OCI-LY7 (cell line): ENCODE measurements around the gene EXOC6B. TPM values are rescaled to one million over a fixed set of nuclear protein-coding genes. Genes with fewer than 3 reads are reported as not detected.

ENCODE experiments used
- BruUV-seq: library from RNA; stranded (reverse); fragments of 400-500 nt; replicated peaks from 2 replicates; lab custom pipeline; 2021; lab: Mats Ljungman, UMichigan
- CTCF ChIA-PET: fragments of 300-600 bp; sonication (Branson Sonifier 250); formaldehyde crosslinking; loops from one replicate; lab custom pipeline; 2022; ENCODE audit warnings: antibody characterized with exemption; ENCODE audit not compliant: unreplicated experiment; lab: Charles Lee
- POLR2A ChIA-PET: fragments of 300-600 bp; sonication (Branson Sonifier 250); formaldehyde crosslinking; loops from one replicate; lab custom pipeline; 2022; ENCODE audit warnings: antibody characterized with exemption; lab: Charles Lee
- DNase-seq: peaks from one replicate; pipeline ENCODE4 v3.0.0-alpha.2; 2015; ENCODE audit warnings: low spot score
- H2AFZ ChIP-seq: fragments of 200-600 bp; sonication (generic), shearing (Covaris generic); 2 replicates; pipeline ENCODE4 v1.6.1; 2014; ENCODE audit warnings: mild to moderate bottlenecking, antibody characterized with exemption, low read length, moderate library complexity
- H3K27ac ChIP-seq: fragments of 200-600 bp; sonication (generic); 2 replicates; pipeline ENCODE4 v1.5.1; 2014; ENCODE audit warnings: mixed run types, low read depth, mild to moderate bottlenecking, moderate library complexity, low read length, inconsistent platforms; ENCODE audit not compliant: poor library complexity, severe bottlenecking
- H3K36me3 ChIP-seq: fragments of 200-600 bp; sonication (generic); 2 replicates; pipeline ENCODE4 v1.6.1; 2014; ENCODE audit warnings: mild to moderate bottlenecking, antibody characterized with exemption, low read length, moderate library complexity, mixed read lengths; ENCODE audit not compliant: insufficient read depth
- H3K4me1 ChIP-seq: fragments of 200-600 bp; sonication (generic); 2 replicates; pipeline ENCODE4 v1.5.1; 2014; ENCODE audit warnings: mild to moderate bottlenecking, low read length; ENCODE audit not compliant: insufficient read depth, poor library complexity, severe bottlenecking
- H3K4me2 ChIP-seq: fragments of 200-600 bp; sonication (generic); 2 replicates; pipeline ENCODE4 v1.6.1; 2014; ENCODE audit warnings: mild to moderate bottlenecking, low read length
- H3K4me3 ChIP-seq: fragments of 200-600 bp; sonication (generic); 2 replicates; pipeline ENCODE4 v1.5.1; 2014; ENCODE audit warnings: mild to moderate bottlenecking, low read depth, low read length; ENCODE audit not compliant: poor library complexity, severe bottlenecking
- H3K79me2 ChIP-seq: fragments of 200-600 bp; sonication (generic); 2 replicates; pipeline ENCODE4 v1.6.1; 2016; ENCODE audit warnings: low read depth, mild to moderate bottlenecking, low read length, moderate library complexity, mixed read lengths; ENCODE audit not compliant: insufficient read depth
- H3K9me2 ChIP-seq: fragments of 200-600 bp; sonication (generic); 2 replicates; pipeline ENCODE4 v1.6.1; 2016; ENCODE audit warnings: mild to moderate bottlenecking, low read length, mixed read lengths; ENCODE audit not compliant: insufficient read depth
- H3K9me3 ChIP-seq: fragments of 200-600 bp; sonication (generic); 2 replicates; pipeline ENCODE4 v1.6.1; 2014; ENCODE audit warnings: mild to moderate bottlenecking, mixed run types, low read length, mixed read lengths
- H4K20me1 ChIP-seq: fragments of 200-600 bp; sonication (generic); 2 replicates; pipeline ENCODE4 v1.6.1; 2014; ENCODE audit warnings: mild to moderate bottlenecking, antibody characterized with exemption, low read length, moderate library complexity, mixed read lengths; ENCODE audit not compliant: insufficient read depth
- EZH2phosphoT487 ChIP-seq: fragments of 200-600 bp; sonication (generic); IDR thresholded peaks from 2 replicates; pipeline ENCODE4 v1.6.1; 2018; ENCODE audit warnings: low read depth, borderline replicate concordance, mild to moderate bottlenecking, mixed run types, antibody characterized with exemption, low read length, moderate library complexity, mixed read lengths
- intact Hi-C: fragments of 100-400 bp; cut with micrococcal nuclease; formaldehyde crosslinking; loops from one replicate; pipeline ENCODE4 v1.10.0; 2022; ENCODE audit not compliant: unreplicated experiment
- total RNA-seq, 2 experiments: library from RNA; depleted of rRNA in 1 of 2; stranded (reverse); fragments of >200 nt in 1 of 2; shearing (Covaris generic) in 1 of 2; gene quantifications; 2 replicates each; pipeline ENCODE4 v1.2.3, GENCODE V29; 2014 to 2022
- TF ChIP-seq, protein P1 (sequence below): fragments of 200-600 bp; sonication (generic); conservative IDR thresholded peaks from 2 replicates; pipeline ENCODE4 v1.5.1; 2014; ENCODE audit warnings: mild to moderate bottlenecking, antibody characterized with exemption, low read length, moderate library complexity, mixed read lengths

EXOC6B gene
- total RNA-seq, 2 experiments from 2014 or later = 5.1 TPM; not detected in 1

DNA sequence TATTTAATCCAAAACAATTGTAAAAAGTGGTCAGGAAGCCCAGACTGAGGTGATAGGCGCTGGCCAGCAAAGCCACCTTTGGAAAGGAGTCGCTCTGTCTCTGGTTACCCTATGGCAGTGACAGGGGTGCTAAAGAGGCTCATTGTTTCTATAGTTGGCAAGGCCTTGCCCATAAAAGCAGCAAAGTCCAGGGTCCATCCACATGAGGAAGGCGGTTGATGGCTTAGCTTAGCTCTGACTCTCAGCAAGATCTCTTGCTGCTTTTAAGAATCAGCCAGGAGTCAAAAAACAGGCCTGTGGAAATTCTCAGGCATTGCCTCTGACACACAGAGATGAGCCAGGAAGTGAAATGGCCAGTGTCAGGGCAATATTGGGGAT, 620.3 kb downstream of the EXOC6B start:
- intact Hi-C loops = no loop called here
- H3K36me3 ChIP-seq = no peaks in the 10 kb centered on the region
- DNase-seq = no peak
- no peaks in the 10 kb centered on the region for H3K79me2 ChIP-seq
- ChIA-PET CTCF (no interaction called here), POLR2A (no interaction called here)
- H3K27ac ChIP-seq = no peak overlapping the region
- H3K4me2 ChIP-seq = no peak overlapping the region
- no peaks in the 10 kb centered on the region for H3K9me2 ChIP-seq
- H3K4me1 ChIP-seq = no peaks in the 10 kb centered on the region
- H3K9me3 ChIP-seq = no peaks in the 10 kb centered on the region
- no peak overlapping the region for H2AFZ ChIP-seq
- H3K4me3 ChIP-seq = no peak overlapping the region
- TF ChIP-seq, protein P1, sequence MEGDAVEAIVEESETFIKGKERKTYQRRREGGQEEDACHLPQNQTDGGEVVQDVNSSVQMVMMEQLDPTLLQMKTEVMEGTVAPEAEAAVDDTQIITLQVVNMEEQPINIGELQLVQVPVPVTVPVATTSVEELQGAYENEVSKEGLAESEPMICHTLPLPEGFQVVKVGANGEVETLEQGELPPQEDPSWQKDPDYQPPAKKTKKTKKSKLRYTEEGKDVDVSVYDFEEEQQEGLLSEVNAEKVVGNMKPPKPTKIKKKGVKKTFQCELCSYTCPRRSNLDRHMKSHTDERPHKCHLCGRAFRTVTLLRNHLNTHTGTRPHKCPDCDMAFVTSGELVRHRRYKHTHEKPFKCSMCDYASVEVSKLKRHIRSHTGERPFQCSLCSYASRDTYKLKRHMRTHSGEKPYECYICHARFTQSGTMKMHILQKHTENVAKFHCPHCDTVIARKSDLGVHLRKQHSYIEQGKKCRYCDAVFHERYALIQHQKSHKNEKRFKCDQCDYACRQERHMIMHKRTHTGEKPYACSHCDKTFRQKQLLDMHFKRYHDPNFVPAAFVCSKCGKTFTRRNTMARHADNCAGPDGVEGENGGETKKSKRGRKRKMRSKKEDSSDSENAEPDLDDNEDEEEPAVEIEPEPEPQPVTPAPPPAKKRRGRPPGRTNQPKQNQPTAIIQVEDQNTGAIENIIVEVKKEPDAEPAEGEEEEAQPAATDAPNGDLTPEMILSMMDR = no peak
- TF ChIP-seq EZH2phosphoT487 = no peak
- BruUV-seq = no TSS peak
- no peaks in the 10 kb centered on the region for H4K20me1 ChIP-seq

DNA sequence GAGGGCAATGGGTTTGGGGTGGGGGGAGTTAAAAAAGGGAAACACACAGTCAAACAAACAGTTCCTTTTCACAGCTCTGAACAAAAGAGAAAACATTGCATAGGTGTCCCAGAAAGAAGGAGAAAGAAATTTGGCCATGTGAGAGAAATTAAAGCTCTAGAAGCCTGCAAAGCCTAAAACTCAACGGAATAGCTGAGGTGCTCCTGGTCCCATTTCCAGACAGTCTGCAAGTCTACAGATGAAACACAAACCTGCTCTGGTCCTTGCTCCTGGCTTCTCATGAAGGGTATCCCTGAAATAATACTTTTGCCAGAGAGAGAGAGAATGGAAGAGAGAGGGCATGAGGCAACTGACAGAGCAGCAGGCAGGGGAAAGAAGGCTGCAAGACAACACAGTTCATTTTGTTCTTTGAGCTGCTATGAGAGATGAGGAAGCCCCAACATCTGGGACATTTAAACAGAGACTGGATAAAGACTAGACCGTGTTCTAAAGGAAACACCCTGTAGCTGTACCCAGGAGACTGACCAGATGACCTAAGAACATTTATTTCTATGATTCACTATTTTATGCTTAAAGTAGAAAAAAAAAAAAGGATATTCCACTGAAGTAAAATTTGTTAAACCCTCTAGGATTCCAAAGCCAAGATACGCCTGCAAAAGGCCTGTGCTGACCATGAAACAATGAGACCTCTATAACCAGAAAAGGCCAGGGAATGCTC, 620.9 kb downstream of the EXOC6B start:
- no peak overlapping the region for H3K27ac ChIP-seq
- TF ChIP-seq, protein P1 = no peak
- no peak for TF ChIP-seq EZH2phosphoT487
- no peak overlapping the region for H3K4me3 ChIP-seq
- intact Hi-C loops = no loop called here
- no peaks in the 10 kb centered on the region for H3K36me3 ChIP-seq
- BruUV-seq = no TSS peak
- no peak overlapping the region for H2AFZ ChIP-seq
- H3K79me2 ChIP-seq = no peaks in the 10 kb centered on the region
- DNase-seq = no peak
- no peaks in the 10 kb centered on the region for H4K20me1 ChIP-seq
- POLR2A ChIA-PET = no interaction called here
- H3K4me2 ChIP-seq = no peak overlapping the region
- H3K4me1 ChIP-seq = no peaks in the 10 kb centered on the region
- CTCF ChIA-PET = no interaction called here
- H3K9me3 ChIP-seq = no peaks in the 10 kb centered on the region
- H3K9me2 ChIP-seq = no peaks in the 10 kb centered on the region

DNA sequence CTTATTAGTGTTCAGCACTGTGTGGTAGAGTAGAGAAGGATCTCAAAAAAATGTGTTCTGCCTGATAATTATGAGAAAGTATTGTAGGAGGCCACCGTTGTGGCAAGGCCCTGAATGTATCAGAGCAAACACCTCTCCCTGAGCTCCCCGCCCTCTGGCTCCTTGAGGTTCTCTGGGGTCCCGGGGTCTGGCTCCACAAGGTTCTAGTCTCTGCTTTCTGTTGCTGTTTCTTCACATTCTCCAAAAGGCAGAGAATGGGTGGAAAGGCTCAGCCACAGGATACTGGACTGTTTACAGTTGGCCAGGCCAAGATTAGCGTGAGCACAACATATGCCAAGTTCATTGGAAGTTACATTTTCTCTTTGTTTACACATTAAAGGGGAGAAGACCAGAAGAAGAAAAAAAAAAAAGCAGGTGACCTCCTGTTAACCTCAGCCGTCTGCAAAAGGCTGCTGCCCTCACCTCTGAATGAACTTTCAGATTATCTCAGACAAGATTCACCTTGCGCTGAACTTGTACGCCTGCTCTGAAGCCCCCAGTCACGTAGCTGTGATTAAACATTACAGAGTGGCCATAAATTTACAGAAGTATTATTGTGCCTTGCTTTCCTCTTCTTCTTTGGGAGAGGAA, 621.6 kb downstream of the EXOC6B start:
- DNase-seq = no peak
- CTCF ChIA-PET = no interaction called here
- Histone ChIP-seq H2AFZ (no peak overlapping the region), H3K9me3 (no peaks in the 10 kb centered on the region), H3K4me2 (no peak overlapping the region), H3K36me3 (no peaks in the 10 kb centered on the region), H3K4me3 (no peak overlapping the region), H3K27ac (no peak overlapping the region), H3K9me2 (no peaks in the 10 kb centered on the region), H3K79me2 (no peaks in the 10 kb centered on the region), H3K4me1 (no peaks in the 10 kb centered on the region), H4K20me1 (no peaks in the 10 kb centered on the region)
- TF ChIP-seq EZH2phosphoT487 = no peak
- TF ChIP-seq, protein P1 = no peak
- intact Hi-C loops = no loop called here
- POLR2A ChIA-PET = no interaction called here
- BruUV-seq = no TSS peak
